ENCODE results near the gene HERC5.
A peak's percentile ranks its signal among the peaks of the same experiment; 100 is the strongest.

The HERC5 gene

DNA sequence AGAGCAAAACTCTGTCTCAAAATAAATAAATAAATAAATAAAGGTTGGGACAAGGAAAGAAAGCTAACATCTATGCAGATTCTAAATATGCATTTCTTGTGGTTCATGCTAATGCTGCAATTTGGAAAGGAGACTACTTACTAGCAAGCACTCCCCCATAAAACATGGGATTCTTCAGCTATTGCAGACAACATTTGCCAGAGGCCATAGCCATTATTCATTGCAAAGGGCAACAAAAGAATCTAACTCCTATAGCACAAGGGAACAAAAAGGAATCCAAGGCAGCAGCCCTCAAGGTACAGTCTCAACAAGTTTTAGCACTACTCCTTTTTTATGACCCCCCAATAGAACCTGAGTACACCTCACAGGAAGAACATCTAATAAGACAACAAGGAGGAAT, 8.0 kb upstream of the HERC5 start:
- no peak for FAIRE-seq

GRCh38 chr4:88449290-88449689, 7.6 kb upstream of the HERC5 start:
- no peak for FAIRE-seq

GRCh38 chr4:88451205-88451604, 5.7 kb upstream of the HERC5 start:
- no peak for FAIRE-seq

DNA sequence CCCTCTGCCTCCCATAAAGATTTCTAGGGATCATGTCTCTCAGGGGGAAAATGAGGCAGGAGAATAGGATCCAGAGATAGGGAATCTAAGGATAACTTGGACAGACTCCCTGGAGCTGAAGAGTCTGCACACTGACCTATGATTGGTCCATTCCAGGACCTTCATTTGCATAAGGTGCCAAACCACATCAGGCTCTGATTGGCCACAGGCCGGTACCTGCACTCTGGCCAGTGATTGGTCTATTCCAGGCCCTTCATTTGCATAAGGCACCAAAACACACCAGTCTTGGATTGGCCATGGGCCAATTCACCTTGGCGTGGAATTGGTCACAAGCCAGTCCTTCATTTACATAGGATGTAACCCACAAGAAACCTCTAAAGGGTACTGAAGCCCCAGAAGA, 4.0 kb upstream of the HERC5 start:
- no peak for FAIRE-seq

GRCh38 chr4:88457307-88458103, 586 bp downstream of the HERC5 start:
- no peak for FAIRE-seq

DNA sequence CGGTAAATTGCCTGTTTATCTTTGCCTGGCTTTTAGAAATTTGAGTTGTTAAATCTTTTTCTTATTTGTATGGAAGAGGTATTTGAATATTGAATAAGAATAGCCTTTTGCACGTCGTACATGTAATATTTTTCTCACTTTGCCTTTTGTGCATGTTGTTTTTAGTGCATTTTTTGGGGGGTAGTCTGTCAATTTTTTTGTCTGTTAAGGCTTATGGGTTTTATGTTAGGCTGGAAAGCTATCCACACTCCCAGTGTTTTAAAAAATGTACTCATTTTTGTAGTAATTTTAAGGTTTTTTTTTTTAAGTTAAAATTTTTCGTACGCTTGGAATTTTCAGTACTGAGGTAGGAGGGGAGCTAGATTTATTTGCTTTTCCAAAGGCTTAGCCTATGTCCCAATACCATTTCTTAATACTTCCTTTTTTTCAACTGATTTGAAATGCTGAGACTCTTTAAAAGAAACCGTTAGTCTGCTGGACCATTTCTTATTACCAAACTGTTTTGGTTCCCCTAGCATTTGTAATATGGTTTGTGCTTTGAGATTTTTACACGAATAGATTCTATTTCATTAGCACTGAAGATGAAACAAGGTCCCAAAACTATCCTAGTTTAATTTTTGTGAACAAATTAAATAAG, 1.3 kb downstream of the HERC5 start:
- FAIRE-seq, result no peak

- FAIRE-seq, result no peak
Measured at GRCh38 chr4:88465653-88466192, 8.8 kb downstream of the HERC5 start.

DNA sequence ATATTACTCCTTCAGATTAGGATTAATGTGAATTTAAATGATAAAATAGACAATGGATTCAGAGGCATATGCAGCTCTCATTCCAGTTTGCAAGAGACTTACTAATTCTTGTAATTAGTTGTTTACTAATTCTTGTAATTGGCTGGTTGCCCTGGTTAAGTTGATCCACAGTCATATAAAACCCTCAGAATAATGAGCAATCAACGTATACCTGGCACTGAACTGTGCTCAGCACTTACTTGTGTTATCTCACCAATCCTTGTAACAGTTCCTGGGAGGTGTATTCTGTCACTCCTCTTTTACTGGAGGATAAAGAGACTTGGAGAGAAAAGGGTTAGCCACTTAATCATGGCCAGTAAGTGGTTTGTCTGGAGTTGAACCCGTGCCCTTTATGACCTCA, 10.5 kb downstream of the HERC5 start:
- FAIRE-seq, result no peak

GRCh38 chr4:88477229-88477860, 20.4 kb downstream of the HERC5 start:
- FAIRE-seq, result no peak

DNA sequence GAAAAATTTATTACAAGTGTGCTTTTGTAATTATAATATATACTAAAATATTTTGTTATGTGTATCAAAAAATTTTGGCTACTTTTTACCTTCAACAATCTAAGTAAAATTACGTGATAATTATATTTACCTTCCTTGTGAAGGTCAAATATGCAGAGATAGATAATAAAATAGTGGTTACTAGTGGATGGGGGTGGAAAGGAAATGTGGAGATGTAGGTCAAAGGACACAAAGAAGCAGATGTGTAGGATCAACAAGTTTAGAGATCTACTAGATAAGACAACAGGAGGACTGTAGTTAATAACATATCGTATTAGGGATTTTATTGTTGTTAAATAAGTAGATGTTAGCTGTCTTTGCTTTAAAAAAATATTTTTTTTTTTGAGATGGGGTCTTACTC, 21.3 kb downstream of the HERC5 start:
- FAIRE-seq, result peak; percentile 37

DNA sequence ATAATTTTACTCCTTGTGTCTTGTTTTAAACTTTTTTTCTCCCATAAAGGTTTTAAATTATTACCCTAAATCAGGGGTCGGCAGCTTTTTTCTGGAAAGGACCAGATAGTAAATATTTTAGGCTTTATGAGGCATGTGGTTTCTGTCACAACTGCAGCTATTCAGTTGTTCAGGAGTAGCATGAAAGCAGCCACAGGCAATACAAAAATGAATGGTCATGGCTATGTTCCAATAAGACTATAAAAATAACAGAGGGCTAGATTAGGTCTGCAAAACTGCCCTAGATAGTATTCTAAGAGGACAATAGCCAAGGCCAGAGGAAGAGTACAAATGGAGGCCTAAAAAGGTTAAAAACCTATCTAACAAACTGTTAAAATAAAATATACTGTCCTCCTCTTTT, 24.6 kb downstream of the HERC5 start:
- no peak for FAIRE-seq

- FAIRE-seq, result no peak
Measured at GRCh38 chr4:88489100-88489761, 32.3 kb downstream of the HERC5 start.

DNA sequence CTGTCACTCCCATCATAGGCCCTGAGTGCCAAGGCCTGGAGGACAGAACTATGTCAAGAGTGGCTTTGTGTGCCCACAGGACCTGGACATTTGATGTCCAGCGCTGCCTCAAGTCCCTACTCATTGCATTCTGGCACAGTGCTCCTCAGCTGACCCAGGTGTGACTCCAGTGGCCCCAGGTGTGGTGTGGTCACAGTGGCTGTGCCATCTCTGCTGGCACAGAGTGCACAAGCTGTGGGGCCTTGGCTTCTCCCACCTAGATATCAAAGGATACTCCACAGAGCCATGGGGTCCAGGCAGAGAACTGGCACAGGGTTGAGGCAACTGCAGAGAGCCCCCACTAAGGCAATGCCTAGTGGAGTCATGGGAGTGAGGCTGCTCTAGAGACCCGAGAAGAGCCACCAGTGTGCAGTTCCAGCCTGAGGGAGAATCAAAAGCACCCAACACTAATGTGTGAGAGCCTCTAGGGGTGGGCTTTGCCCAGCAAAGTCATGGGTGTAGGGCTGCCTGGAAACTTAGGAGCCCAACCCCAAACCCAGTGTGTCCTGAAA, 41.0 kb downstream of the HERC5 start:
- FAIRE-seq, result no peak

- no peak for FAIRE-seq
Measured at GRCh38 chr4:88503344-88503743, 46.4 kb downstream of the HERC5 start.

DNA sequence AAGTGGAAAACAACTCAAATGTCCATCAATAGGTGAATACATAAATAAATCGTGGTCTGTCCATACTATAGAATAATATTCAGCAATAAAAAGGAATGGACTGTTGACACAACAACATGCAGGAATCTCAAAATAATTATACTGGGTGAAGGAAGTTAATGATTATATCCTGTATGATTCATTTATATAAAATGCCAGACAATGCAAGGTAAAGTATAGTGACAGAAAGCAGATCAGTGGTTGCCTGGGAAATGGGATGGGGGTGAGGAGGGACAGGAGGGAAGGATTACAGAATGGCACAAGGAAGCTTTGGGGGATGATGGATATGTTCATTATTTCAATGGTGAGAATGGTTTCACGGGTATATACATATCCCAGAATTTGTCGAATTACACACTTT, 54.3 kb downstream of the HERC5 start:
- no peak for FAIRE-seq

GRCh38 chr4:88514557-88515511, 57.9 kb downstream of the HERC5 start:
- no peak for FAIRE-seq

DNA sequence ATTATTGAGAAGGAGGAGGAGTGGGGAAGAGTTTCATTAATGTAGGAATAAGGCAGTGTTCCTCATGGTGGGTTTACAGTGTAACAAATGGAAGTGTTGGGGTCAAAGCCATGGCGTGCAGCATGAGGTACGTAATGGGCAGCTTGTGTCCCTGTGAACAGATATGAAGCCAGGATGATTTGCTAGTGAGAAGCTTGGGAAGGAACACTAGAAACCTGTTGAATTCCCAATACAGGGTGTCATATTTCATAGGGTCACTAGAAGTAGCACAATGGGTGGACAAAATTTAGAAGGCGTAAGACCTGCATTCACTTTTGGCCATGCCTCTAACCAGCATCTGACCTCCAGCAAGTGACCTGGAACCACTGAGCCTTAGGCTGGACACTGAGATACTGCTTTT, 59.8 kb downstream of the HERC5 start:
- no peak for FAIRE-seq

- no peak for FAIRE-seq
Measured at GRCh38 chr4:88517825-88518224, 60.9 kb downstream of the HERC5 start.

- FAIRE-seq, result no peak
Measured at GRCh38 chr4:88518911-88519310, 62.0 kb downstream of the HERC5 start.

GRCh38 chr4:88522702-88523324, 65.9 kb downstream of the HERC5 start:
- no peak for FAIRE-seq
